HG02884 (cell line): ENCODE data around the gene ZFAND3.

Experiments used
- ATAC-seq: cut with Tn5 transposase; IDR thresholded peaks from one replicate; pipeline ENCODE4 v1.9.1; 2021; ENCODE audit warnings: mild to moderate bottlenecking, moderate library complexity; ENCODE audit not compliant: unreplicated experiment

Gene ZFAND3

DNA sequence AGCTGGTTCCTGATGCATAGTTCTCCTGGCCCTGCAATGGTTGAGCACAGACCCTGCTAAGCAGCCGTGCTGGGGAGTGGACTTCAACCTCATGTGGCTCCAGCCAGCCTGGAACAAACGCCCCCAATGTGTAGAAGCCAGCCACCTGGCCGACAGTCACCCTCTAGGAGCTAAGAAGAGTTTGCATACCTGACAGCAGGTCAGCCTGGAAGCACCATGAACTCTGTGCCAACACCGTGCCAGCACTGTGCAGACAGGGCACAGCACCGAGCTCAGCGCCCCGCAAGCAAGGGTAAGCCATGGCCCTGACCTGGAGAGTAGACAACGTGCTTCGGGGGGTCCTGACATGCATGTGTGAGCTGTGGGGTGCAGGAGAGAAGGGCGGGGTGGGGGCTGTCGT is 356.3 kb downstream of the ZFAND3 start:
- no peak for ATAC-seq

DNA sequence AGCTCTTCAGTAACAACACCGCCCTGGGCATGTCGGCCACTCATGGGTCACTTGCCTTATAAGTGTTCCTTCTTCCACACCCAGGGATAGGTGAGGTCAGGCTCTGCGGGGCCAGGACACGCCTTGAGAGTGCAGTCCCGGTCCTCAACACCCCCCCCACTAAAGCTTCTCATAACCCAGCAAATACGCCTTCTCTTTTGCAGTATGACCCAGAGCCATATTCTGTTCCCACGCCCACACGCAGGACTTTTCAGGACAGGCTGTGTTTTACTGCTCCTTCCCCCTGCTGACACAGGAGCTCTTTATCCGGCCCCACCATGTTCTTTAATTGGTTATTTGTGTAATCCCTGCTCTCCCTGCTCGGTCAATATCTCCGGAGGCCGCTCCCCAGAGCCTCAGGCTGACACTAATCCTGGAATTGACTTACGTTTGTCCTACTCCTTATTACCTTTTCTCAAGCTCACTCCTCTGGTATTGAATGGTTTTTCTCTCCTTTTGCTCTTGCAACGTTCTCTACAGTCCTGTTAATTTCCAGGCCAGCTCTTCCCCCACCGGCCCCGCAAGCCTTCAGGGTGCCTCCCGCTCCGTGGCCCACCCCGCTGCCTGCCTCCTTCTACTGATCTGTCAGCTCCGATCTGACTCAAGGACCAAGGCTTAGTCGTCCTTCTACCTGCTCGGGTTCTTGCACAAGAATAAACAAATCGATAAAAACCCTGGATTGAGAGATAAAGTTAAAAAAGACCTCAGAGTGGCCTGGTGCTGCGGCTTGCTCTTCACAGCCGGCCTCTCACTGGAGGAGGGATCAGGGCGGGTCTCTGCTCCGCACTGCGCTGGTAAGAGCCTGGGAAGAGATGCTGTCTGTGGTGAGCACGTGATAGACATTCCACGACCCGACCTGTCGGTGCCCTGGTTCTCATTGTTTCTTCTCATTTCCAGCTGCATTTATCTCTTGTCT is 357.5 kb downstream of the ZFAND3 start:
- no peak for ATAC-seq

DNA sequence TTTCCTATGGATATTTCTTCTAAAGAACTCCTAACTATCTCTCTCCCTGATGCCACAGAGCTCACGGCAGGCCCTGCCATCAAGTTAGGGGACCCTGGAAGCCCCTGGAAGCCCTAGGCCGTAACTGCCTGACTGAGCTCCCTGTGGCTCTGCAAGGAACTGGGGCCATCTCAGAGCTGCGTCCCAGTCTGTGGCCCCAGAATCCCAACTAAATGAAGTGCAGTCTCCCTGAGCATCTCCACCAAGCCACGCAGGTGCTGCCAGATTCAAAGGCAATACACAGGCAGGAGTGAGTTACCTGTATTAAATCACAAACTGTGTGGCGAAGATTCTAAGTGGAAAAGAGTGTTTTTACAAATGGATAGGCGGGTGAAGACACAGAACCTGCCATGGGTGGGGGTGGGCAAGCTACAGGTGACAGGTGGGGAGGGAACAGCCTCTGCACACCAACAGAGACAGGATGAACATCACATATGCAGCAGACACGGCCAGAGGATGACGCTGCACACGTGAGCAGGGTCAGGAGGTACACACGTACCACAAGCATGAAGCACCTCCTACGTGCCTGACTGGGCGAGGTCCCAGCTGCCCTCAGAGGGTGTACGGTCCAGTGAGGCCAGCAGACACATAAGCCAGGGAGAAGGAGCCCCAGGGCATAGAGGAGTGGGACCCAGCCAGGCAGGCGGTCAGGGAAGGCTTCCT is 358.5 kb downstream of the ZFAND3 start:
- ATAC-seq, result no peak

DNA sequence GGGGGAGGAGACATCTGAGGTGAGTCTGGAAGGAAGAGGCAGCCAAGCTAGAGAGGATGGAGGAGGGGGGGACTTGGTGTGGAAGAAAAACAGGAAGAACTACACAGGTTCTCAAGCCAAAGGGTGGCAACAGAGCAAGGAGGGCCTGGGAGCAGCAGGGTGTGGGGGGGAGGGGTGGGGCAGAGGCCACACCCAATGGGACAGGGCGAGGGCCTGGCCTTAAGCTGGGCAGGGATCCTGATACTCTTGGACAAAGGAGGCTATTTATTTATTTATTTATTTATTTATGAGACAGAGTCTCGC is 359.0 kb downstream of the ZFAND3 start:
- ATAC-seq, result no peak

- ATAC-seq, result no peak
Observed at GRCh38 chr6:38179300-38179699, 359.8 kb downstream of the ZFAND3 start.

- ATAC-seq, result no peak
Observed at GRCh38 chr6:38179794-38180430, 360.4 kb downstream of the ZFAND3 start.

- no peak for ATAC-seq
Observed at GRCh38 chr6:38180586-38180985, 361.1 kb downstream of the ZFAND3 start.

- ATAC-seq, result no peak
Observed at GRCh38 chr6:38182426-38182825, 362.9 kb downstream of the ZFAND3 start.

DNA sequence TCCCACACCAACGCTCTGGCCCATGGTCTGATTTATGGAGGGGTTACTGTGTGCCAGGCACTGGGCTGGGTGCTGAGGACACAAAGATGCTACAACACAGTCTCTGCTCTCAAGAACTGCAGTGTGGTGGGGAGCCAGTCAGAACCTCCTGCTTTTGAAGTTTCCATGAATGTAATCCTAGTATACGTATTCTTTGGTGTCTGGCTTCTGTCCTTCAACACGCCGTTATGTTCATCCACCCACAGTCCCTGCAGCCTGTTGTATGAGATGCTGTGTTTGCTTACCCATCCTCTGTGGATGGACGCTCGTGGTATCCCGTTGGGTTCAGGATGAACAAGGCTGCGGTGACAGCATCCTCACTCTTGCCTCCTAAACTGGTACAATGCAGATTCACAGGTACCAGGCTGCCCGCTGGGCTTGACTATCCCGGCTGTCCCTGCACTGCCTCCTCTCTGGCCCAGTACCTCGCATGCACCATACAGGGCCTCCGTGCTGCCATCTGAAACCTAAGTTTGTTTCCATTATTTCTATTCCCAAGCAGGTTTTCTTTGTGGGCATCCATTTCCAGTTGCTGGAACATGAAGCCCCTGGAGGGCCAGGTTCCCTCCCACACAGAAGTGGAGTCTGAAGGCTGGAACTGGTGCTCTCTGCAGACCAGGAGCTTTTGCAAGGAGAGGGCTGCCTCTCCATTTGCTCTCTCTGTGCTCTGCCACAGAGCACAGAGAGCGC is 364.5 kb downstream of the ZFAND3 start:
- ATAC-seq, result no peak

- no peak for ATAC-seq
Observed at GRCh38 chr6:38184585-38185080, 365.1 kb downstream of the ZFAND3 start.

GRCh38 chr6:38185244-38185643 is 365.7 kb downstream of the ZFAND3 start:
- ATAC-seq, result no peak

DNA sequence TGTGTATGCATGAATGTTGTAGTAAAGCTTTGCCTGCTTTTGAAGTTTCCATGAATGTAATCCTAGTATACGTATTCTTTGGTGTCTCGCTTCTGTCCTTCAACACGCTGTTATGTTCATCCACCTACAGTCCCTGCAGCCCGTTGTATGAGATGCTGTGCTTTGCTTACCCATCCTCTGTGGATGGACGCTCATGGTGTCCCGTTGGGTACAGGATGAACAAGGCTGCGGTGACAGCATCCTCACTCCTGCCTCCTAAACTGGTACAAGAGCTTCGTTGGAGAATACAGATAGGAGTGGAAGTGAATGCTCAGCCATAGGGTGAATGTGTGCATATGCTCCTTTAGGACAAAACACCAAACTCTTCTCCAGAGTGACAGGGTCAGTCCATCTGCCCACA is 366.2 kb downstream of the ZFAND3 start:
- no peak for ATAC-seq

DNA sequence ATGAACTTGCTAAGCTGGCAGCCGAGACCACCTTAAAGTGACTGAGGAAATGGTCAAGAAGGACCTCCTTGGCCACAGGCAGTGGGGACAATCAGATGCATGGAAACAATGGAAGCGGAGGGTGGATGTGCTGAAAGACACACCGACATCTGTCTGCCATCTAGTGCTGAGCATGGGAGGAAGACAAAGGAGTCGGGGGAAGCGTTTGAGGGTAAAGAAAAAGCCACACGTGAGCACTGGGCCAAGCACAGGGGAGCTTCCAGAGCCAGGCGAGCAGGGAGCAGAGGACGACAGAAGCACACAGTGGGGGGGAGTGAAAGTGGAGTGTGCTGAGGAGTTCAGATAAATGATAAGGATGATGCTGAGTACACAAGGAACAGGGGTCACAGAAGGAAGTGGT is 367.8 kb downstream of the ZFAND3 start:
- no peak for ATAC-seq

- ATAC-seq, result no peak
Observed at GRCh38 chr6:38187811-38188590, 368.5 kb downstream of the ZFAND3 start.

DNA sequence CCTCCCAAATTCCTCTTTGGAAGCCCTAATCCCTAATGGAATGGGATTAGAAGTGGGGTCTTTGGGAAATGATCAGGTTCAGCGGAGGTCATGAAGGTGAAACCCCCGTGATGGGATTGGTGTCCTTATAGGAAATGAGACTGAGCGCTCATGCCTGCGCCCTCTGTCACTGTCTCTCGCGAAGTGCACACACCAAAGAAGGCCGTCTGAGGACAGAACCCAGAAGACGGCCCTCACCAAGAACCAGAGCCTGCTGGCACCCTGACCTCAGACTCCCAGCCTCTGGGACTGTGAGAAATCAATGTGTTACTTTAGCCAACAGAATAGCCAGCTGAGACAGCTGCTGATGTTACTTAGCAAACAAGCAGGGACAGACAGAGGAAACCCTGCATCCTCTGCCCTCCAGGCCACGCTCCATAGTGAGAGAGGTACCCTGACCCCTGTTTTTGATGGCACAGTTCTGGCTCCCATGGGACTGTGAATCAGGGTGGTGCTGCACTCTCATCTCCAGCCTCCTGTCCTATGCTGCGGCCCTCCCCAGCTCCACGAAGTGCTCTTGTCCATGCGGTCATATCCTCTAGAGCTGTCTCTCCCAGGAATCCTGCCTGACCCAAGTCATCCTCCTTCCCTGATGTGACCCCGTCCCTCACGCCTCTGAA is 369.3 kb downstream of the ZFAND3 start:
- ATAC-seq, result no peak

- ATAC-seq, result no peak
Observed at GRCh38 chr6:38191418-38191817, 371.9 kb downstream of the ZFAND3 start.

GRCh38 chr6:38192011-38192410 is 372.5 kb downstream of the ZFAND3 start:
- no peak for ATAC-seq

- ATAC-seq, result no peak
Observed at GRCh38 chr6:38192487-38192886, 373.0 kb downstream of the ZFAND3 start.

DNA sequence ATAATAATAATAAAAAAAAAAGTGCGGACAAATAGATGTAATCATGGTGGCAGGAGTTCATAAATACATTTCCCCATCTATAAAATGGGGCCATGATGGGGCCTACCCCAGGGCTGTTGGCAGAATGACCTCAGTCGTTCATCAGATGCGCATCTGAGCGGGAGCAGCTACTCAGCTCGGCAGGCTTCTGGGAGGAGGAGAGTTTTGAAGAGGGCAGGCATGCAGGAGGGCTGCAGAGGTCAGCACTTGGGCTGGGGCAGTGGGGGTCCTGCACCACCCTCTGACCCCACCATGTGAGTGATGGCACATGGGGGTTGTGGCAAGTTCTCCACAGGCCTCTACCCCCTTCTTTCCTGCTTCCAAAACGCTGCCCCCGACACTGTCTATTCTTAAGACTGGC is 373.5 kb downstream of the ZFAND3 start:
- ATAC-seq, result no peak
